Measurements from ENCODE around the gene GNG13. TPM values are rescaled to one million over a fixed set of nuclear protein-coding genes. Genes with fewer than 3 reads are reported as not detected.

Gene GNG13
- total RNA-seq, 1 donor from 2014 or later: not detected

DNA sequence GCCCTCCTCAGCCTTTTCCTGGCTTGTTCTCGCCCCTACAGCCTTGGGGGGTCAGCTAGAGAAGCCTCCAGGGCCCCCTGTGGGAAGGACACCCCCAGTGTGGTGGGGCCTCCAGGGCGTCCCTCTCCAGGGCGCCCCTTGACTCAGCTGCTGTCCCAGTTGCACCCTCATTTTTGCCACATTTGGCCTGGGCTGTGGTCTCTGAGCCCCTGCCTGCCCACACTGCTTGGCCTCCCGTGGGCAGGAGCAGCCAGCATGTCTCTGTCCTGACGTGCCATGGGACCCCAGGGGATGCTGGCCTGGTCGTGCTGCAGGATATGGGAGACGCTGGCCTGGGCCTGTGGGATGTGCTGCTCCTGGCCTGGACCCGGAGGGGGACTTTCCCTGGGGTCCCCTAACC, 7.1 kb downstream of the GNG13 start:
- Mint-ChIP-seq H3K36me3 (ENCODE audit: insufficient read depth) (peaks cover 9% of the 10 kb centered on the region), H3K27ac (no peak overlapping the region), H3K4me3 (ENCODE audit: low read depth) (no peak overlapping the region), H3K9me3 (ENCODE audit: low read depth) (no peaks in the 10 kb centered on the region), H3K27me3 (no peaks in the 10 kb centered on the region), H3K4me1 (ENCODE audit: low read depth) (no peaks in the 10 kb centered on the region)
- TF ChIP-seq, protein P1, sequence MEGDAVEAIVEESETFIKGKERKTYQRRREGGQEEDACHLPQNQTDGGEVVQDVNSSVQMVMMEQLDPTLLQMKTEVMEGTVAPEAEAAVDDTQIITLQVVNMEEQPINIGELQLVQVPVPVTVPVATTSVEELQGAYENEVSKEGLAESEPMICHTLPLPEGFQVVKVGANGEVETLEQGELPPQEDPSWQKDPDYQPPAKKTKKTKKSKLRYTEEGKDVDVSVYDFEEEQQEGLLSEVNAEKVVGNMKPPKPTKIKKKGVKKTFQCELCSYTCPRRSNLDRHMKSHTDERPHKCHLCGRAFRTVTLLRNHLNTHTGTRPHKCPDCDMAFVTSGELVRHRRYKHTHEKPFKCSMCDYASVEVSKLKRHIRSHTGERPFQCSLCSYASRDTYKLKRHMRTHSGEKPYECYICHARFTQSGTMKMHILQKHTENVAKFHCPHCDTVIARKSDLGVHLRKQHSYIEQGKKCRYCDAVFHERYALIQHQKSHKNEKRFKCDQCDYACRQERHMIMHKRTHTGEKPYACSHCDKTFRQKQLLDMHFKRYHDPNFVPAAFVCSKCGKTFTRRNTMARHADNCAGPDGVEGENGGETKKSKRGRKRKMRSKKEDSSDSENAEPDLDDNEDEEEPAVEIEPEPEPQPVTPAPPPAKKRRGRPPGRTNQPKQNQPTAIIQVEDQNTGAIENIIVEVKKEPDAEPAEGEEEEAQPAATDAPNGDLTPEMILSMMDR (IDR thresholded peaks at IDR 0.05; ENCODE audit: unreplicated experiment): no peak
- DNase-seq (ENCODE audit: low spot score, unreplicated experiment): no peak

DNA sequence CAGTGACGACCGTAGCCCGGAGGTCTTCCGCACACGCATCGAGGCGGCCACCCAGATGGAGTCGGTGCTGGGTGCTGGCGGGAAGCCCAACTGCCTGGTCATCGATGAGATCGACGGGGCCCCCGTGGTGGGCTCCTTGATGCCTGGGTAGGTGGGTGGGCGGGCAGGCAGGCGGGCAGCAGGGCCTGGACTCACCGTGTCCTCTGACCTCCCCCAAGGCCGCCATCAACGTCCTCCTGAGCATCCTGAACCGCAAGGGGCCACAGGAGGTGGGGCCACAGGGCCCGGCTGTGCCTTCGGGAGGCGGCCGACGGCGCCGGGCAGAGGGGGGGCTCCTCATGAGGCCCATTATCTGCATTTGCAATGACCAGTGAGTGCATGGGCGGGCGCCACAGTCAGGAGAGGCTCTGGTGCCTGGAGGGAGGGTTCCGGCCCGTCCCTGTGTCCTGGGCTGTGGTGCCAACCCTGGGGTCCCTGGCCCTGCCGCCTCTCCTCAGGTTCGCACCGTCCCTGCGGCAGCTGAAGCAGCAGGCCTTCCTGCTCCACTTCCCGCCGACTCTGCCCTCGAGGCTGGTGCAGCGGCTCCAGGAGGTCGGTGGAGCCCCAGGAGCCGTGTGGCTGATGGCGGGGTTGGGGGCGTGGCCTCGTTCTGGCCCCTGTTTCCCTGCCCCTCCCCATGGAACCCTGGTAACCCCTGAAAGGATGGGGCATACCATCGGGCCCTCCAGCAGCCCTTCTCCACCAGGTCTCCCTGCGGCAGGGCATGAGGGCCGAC, 8.1 kb downstream of the GNG13 start:
- H3K36me3 Mint-ChIP-seq (ENCODE audit: insufficient read depth): peaks cover 8% of the 10 kb centered on the region
- DNase-seq (ENCODE audit: low spot score, unreplicated experiment): no peak
- TF ChIP-seq, protein P1 (IDR thresholded peaks at IDR 0.05; ENCODE audit: unreplicated experiment): no peak
- H3K4me3 Mint-ChIP-seq (ENCODE audit: low read depth): no peak overlapping the region
- no peaks in the 10 kb centered on the region for H3K4me1 Mint-ChIP-seq (ENCODE audit: low read depth)
- no peak overlapping the region for H3K27ac Mint-ChIP-seq
- H3K9me3 Mint-ChIP-seq (ENCODE audit: low read depth): no peaks in the 10 kb centered on the region
- H3K27me3 Mint-ChIP-seq: no peaks in the 10 kb centered on the region

DNA sequence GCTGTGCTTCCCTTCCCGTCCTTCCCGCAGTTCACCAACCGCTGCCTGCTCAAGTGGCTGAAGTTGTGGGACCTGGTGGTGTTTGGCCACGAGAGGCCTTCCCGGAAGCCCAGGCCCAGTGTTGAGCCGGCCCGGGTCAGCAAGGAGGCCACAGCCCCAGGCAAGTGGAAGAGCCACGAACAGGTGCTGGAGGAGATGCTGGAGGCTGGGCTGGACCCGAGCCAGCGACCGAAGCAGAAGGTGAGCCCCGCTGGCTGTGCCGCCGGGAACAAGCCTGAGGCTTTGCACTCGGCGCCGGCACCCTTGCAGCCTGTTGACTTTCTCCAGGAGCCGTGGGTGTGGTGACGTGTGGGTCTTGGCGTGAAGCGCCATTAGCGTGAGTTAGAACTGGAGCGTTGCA, 9.4 kb downstream of the GNG13 start:
- H3K27ac Mint-ChIP-seq: no peak overlapping the region
- H3K9me3 Mint-ChIP-seq (ENCODE audit: low read depth): no peaks in the 10 kb centered on the region
- no peak overlapping the region for H3K4me3 Mint-ChIP-seq (ENCODE audit: low read depth)
- TF ChIP-seq, protein P1 (IDR thresholded peaks at IDR 0.05; ENCODE audit: unreplicated experiment): no peak
- peaks cover 8% of the 10 kb centered on the region for H3K36me3 Mint-ChIP-seq (ENCODE audit: insufficient read depth)
- no peaks in the 10 kb centered on the region for H3K27me3 Mint-ChIP-seq
- H3K4me1 Mint-ChIP-seq (ENCODE audit: low read depth): no peaks in the 10 kb centered on the region
- DNase-seq (ENCODE audit: low spot score, unreplicated experiment): no peak

DNA sequence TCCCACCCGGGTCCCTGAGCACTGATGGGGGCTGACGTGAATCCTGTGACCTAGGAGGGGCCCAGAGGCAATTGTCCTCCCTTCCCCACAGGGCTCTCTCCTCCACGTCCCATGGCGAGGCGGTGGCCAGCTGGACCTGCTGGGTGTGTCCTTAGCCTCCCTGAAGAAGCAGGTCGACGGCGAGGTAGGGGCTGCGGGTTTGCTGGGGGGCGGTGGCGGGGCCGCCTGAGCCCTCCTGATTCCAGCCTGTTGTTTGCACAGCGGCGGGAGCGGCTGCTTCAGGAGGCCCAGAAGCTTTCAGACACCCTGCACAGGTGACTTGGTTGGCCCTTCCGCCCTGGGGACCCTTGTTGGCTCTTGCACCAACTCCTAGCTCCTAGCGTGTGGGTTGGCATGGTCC, 10.4 kb downstream of the GNG13 start:
- DNase-seq (ENCODE audit: low spot score, unreplicated experiment): no peak
- Mint-ChIP-seq H3K27ac (no peak overlapping the region), H3K4me1 (ENCODE audit: low read depth) (no peaks in the 10 kb centered on the region), H3K4me3 (ENCODE audit: low read depth) (peak overlapping the region; percentile 60), H3K9me3 (ENCODE audit: low read depth) (no peaks in the 10 kb centered on the region), H3K27me3 (no peaks in the 10 kb centered on the region), H3K36me3 (ENCODE audit: insufficient read depth) (peaks cover 5% of the 10 kb centered on the region)
- TF ChIP-seq, protein P1 (IDR thresholded peaks at IDR 0.05; ENCODE audit: unreplicated experiment): no peak

DNA sequence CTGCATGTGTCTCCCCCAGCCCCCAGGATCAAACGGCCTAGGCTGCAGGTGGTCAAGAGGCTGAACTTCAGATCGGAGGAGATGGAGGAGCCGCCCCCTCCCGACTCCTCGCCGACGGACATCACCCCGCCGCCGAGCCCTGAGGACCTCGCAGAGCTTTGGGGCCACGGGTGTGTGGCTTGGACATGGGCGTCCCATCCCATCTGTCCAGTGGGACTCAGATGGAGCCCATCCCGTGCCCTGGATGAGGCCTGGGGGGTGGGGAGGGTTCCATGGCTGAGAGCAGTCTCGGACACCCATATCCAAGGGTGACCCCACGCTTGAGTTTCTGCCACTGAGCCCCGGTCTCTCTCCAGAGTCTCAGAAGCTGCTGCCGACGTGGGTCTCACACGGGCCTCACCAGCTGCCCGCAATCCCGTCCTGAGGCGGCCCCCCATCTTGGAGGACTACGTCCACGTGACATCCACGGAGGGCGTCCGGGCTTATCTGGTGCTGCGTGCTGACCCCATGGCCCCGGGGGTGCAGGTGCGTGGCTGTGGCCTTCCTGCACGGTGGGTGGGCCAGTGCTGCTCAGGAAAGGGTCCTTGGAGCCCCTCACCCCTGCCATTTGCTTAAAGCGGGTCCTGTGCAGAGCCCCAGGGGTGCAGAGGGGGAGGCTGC, 11.2 kb downstream of the GNG13 start:
- H3K4me1 Mint-ChIP-seq (ENCODE audit: low read depth): no peaks in the 10 kb centered on the region
- peak overlapping the region; percentile 55 for H3K4me3 Mint-ChIP-seq (ENCODE audit: low read depth)
- TF ChIP-seq, protein P1 (IDR thresholded peaks at IDR 0.05; ENCODE audit: unreplicated experiment): no peak
- no peaks in the 10 kb centered on the region for H3K9me3 Mint-ChIP-seq (ENCODE audit: low read depth)
- DNase-seq (ENCODE audit: low spot score, unreplicated experiment): no peak
- peaks cover 7% of the 10 kb centered on the region for H3K36me3 Mint-ChIP-seq (ENCODE audit: insufficient read depth)
- H3K27me3 Mint-ChIP-seq: no peaks in the 10 kb centered on the region
- no peak overlapping the region for H3K27ac Mint-ChIP-seq
